GM18505 (cell line): ENCODE results near the gene CAND2.

Source experiments
- ATAC-seq: cut with Tn5 transposase; IDR thresholded peaks from one replicate; pipeline ENCODE4 v1.9.1; 2021; ENCODE audit not compliant: unreplicated experiment
- POLR2A ChIP-seq: IDR thresholded peaks from 4 replicates; pipeline ENCODE4 v1.6.1; 2011; ENCODE audit warnings: borderline replicate concordance; ENCODE audit not compliant: insufficient read depth, insufficient read length; ENCODE audit errors: extremely low read depth

Gene CAND2

GRCh38 chr3:12817343-12817710 is 20.8 kb downstream of the CAND2 start:
- TF ChIP-seq POLR2A = no peak
- no peak for ATAC-seq

DNA sequence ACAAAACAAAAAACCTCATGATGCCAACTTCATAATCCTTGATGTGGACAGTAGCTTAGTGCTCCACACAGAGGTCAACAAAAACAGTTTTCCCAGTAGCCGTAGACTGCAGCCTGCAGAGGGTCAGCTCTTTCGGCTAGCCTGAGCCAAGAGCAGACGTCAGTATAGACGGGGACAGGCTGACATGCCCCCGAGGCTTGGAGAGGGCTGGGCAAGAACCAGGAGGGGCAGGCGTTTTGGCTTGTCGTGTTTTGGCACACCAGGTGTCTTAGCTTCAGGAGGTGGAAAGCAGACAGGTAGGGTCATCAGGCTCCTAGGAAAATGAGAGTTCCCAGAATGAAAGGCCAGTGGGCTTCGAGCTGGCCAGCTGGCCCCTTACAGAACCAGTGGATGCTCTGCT is 21.8 kb downstream of the CAND2 start:
- no peak for ATAC-seq
- no peak for TF ChIP-seq POLR2A

GRCh38 chr3:12818773-12819172 is 22.3 kb downstream of the CAND2 start:
- no peak for ATAC-seq
- TF ChIP-seq POLR2A = no peak

GRCh38 chr3:12822725-12823373 is 26.4 kb downstream of the CAND2 start:
- ATAC-seq = no peak

GRCh38 chr3:12824299-12824698 is 27.8 kb downstream of the CAND2 start:
- no peak for ATAC-seq
- TF ChIP-seq POLR2A = no peak

More at GRCh38 chr3:12822725-12823373, 26.4 kb downstream of the CAND2 start:
- no peak for TF ChIP-seq POLR2A

GRCh38 chr3:12825156-12825555 is 28.7 kb downstream of the CAND2 start:
- TF ChIP-seq POLR2A = no peak
- ATAC-seq = no peak

GRCh38 chr3:12828751-12829150 is 32.3 kb downstream of the CAND2 start:
- no peak for TF ChIP-seq POLR2A
- ATAC-seq = no peak

DNA sequence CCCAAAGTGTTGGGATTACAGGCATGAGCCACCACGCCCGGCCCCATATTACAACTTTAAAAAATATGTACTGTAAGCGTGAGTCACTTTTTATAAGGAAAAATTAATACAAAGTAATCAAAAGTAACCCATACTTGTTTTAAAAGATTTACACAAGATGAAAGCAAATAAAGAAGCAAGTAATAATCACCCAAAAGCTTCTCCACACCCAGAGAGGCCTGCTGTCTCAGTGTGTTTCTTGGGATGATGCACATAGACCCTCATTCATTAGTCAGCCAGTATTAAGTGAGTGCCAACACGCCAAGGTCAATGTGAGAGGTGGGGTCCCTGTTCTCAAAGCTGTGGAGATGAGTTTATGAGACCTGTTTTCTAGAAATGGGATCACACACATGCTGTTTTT is 32.9 kb downstream of the CAND2 start:
- TF ChIP-seq POLR2A = no peak
- ATAC-seq = no peak

DNA sequence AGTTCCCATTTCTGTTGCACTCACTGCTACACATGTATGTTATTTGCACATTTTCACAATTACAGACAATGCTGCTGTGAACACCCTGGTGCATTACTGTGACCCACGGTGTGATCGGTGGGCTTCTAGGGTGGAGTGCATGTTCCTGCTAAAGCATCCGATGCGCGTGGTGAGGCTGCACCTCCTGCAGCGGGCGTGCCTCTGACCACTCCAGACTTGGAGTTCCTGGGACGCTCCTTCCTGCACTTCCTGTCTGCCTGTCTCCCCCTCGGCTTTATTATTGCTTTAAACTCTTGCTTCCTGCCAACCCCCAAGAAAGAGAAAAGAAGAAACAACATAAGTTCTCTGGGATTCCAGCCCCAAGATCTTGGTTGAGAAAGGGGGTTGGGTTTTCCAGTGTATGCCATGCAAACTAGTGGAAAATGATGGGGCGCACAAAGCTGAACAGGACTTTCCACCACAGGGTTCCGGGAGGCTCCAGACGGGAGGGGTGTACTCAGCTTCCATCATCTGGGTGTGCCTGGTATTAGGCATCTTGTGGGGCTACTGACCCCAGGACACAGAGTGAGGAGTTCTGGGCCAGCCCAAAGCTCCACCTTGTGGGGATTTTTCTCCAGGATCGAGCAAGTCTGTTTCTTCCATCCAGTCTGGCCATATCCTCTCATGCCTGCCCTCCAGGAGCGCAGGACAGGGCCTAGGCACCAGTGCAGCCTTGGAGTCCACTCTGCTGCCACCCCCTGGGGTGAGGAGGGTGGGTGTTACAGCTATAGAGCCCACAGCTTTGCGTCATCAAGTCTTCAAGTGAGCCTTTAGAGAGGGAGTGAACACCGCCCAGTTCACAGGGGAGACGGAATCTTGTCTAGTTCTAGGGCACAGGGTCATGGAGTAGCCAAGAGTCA is 33.7 kb downstream of the CAND2 start:
- no peak for ATAC-seq
- TF ChIP-seq POLR2A = no peak

DNA sequence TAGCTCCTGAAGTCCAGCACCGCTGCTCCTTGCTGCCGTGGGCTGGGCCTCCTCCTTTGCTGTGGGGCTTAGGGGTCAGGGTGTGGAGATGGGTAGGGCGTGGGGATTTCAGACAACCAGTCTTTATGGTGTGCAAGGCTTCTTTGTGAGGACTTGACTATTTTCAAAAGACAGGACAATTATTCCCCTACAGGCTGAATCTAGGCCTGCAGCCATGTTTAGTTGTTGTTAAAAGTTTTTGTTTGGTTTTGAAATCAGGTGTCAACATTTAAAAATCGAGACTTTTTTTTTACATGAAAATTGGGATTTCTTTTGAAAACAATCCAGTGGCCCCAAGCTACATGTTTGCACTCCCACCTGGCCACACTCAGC is 34.3 kb downstream of the CAND2 start:
- no peak for ATAC-seq
- TF ChIP-seq POLR2A = no peak

DNA sequence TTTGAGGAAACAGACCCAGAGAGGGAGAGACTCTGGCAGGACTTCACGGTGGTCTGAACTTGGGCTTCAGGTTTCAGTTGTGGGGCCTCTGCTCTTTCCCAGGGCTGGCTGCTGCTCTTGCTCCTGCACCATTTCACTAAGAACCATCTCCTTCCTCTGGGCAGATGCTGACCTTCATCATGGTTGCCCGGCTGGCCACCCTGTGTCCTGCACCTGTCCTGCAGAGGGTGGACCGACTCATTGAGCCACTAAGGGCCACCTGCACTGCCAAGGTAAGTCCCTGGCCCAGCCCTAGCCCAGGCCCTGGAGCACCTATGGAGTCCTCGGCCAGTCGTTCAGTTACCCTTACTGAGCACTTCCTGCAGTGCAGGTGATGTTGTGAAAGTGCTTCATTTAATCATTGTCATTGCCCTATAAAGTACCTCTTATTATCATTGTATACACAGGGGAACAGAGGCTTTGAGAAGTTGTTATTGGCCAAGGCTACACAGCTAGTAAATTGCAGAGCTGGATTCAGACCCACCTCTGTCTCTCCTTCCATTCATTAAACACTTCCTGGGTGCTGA is 34.9 kb downstream of the CAND2 start:
- ATAC-seq = no peak
- TF ChIP-seq POLR2A = no peak

DNA sequence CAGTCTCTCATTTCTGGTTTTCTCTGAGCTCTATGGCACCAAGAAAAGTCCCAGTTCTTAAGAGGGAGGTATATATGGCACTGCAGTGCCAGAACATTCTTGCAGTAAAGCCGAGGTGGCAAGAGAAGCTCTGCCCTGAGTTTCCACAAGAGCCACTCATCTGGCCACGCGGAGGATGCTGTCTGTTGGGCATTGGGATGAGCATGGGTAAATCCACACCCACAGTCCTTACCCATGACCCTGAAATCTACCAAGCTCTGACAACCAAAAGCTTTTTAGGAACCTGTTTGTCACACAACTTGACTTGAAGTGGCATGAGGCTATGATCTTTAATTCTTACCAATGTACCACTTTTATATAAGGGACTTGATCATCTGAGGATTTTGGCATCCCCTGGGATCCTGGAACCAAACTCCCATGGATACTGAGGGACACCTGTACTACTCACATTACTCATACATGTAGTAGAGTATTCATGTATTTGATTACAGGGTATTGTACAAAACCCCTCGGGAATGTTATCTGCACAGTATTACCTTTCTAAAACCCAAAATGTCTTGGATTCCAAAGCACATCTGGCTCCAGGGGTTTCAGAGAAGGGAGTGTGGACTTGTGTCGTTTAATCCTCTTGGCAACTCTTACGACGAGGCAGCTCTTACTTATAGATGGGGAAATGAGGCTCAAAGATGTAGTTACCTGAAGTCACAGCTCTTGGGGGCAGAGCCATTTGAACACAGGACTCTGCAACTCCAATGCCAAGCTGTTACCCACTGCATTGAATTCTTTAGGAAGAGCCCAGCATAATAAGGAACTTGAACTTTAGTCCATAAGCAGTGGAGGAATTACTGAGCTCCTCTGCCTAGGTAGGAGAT is 36.1 kb downstream of the CAND2 start:
- ATAC-seq = no peak
- no peak for TF ChIP-seq POLR2A
